Measurements from ENCODE around the gene NPRL2.

DNA sequence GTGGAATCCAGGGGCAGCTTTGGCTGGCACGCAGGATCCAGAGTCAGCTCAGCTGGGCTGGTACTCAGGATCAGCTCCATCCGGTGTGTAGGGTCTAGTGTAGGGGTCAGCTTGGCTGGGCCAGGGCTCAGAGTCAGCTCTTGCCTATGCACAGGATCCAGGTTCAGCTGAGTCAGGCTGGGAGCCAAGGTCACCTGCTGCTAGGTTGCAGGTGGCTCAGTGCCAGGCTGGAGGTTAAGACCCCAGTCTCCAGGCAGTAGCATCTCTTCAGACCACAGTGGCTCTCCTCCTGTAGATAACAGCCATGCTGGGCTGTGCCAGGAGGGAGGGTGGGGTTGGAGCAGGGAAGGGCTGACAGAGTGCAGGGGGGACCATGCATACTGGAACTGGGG, 53.2 kb downstream of the NPRL2 start:
- TF ChIP-seq, protein P1, sequence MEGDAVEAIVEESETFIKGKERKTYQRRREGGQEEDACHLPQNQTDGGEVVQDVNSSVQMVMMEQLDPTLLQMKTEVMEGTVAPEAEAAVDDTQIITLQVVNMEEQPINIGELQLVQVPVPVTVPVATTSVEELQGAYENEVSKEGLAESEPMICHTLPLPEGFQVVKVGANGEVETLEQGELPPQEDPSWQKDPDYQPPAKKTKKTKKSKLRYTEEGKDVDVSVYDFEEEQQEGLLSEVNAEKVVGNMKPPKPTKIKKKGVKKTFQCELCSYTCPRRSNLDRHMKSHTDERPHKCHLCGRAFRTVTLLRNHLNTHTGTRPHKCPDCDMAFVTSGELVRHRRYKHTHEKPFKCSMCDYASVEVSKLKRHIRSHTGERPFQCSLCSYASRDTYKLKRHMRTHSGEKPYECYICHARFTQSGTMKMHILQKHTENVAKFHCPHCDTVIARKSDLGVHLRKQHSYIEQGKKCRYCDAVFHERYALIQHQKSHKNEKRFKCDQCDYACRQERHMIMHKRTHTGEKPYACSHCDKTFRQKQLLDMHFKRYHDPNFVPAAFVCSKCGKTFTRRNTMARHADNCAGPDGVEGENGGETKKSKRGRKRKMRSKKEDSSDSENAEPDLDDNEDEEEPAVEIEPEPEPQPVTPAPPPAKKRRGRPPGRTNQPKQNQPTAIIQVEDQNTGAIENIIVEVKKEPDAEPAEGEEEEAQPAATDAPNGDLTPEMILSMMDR (IDR thresholded peaks at IDR 0.05; ENCODE audit: extremely low read depth in 1 of 2, insufficient read depth in 1 of 2, low read depth in 1 of 2, low read length in 2 of 2), result no peak
- no peak for TF ChIP-seq FOS (IDR thresholded peaks at IDR 0.05; ENCODE audit: borderline replicate concordance, insufficient read depth, low read length)
- TF ChIP-seq, protein P2, sequence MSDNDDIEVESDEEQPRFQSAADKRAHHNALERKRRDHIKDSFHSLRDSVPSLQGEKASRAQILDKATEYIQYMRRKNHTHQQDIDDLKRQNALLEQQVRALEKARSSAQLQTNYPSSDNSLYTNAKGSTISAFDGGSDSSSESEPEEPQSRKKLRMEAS (IDR thresholded peaks at IDR 0.05; ENCODE audit: insufficient read depth, insufficient read length), result no peak
